ENCODE measurements around the gene TAF10. TPM values are rescaled to one million over a fixed set of nuclear protein-coding genes. Genes with fewer than 3 reads are reported as not detected.

Gene TAF10
- total RNA-seq, 2 experiments from 2014 or later, result 159 to 161 TPM

DNA sequence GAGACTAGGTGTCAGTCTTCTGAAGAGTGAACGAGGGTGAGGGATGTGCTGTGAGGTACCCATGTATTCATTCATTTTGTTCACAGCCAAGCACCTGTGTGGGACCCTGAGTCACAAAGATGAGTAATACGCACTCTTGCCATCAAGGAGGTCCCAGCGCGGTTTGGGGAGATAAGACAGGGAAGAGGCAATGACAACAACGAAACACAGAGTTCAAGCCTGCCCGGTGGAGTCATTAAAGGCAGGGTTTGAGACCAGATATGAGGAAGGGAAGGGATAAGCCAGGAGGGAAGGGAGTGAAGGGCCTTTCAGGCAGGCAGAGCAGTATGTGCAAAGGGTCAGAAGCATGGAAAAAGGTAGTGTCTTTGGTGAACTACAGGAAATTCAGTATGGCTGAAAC lies 39.0 kb upstream of the TAF10 start:
- ChIA-PET CTCF (no interaction called here), POLR2A (no interaction called here)
- H3K27me3 Mint-ChIP-seq, result peaks cover 1% of the 10 kb centered on the region
- H3K4me3 Mint-ChIP-seq, result no peak overlapping the region
- DNase-seq, result no peak
- no peaks in the 10 kb centered on the region for H3K36me3 Mint-ChIP-seq (ENCODE audit: low read depth)
- peaks cover 1% of the 10 kb centered on the region for H3K4me1 Mint-ChIP-seq
- no peak overlapping the region for H3K27ac Mint-ChIP-seq
- no peaks in the 10 kb centered on the region for H3K9me3 Mint-ChIP-seq

GRCh38 chr11:6650104-6650503 lies 38.1 kb upstream of the TAF10 start:
- CTCF ChIA-PET, result interaction anchor here (0.6 to 1.6 kb wide), 2 partner anchors 33 to 206 kb away, joined by 3 to 10 read pairs; partner anchors contain the start of gene MRPL17
- no peak overlapping the region for H3K27ac Mint-ChIP-seq
- H3K36me3 Mint-ChIP-seq (ENCODE audit: low read depth), result no peaks in the 10 kb centered on the region
- H3K27me3 Mint-ChIP-seq, result no peaks in the 10 kb centered on the region
- H3K4me3 Mint-ChIP-seq, result no peak overlapping the region
- H3K9me3 Mint-ChIP-seq, result no peaks in the 10 kb centered on the region
- no peaks in the 10 kb centered on the region for H3K4me1 Mint-ChIP-seq
- POLR2A ChIA-PET, result no interaction called here
- no peak for DNase-seq

DNA sequence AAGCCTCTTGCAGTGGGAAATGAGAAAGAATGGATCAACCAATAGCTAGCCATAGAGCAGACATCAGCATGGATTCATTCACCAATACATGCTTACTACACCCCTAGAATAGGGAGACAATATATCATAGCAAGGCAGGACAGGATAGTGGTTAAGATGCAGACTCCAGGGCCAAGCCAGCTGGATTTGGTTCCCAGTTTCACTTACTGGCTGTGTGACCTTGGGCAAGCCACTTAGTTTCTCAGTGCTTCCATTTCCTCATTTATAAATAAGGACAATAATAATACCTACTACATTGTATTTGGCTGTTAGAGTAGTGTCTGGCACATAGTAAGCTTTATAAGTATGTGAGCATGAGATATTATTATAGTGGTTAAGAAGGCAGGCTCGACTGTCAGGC lies 36.5 kb upstream of the TAF10 start:
- ChIA-PET CTCF (interaction anchor here (0.6 to 3.3 kb wide), 4 partner anchors 19 to 45 kb away, joined by 3 to 18 read pairs (median 6); partner anchors contain the start of genes MRPL17 and TPP1), POLR2A (interaction anchor here (0.8 to 1.8 kb wide), 2 partner anchors 36 to 37 kb away, joined by 3 to 5 read pairs; partner anchors contain the start of gene TAF10)
- DNase-seq, result no peak
- H3K9me3 Mint-ChIP-seq, result no peaks in the 10 kb centered on the region
- H3K27me3 Mint-ChIP-seq, result no peaks in the 10 kb centered on the region
- no peaks in the 10 kb centered on the region for H3K4me1 Mint-ChIP-seq
- H3K4me3 Mint-ChIP-seq, result no peak overlapping the region
- H3K27ac Mint-ChIP-seq, result no peak overlapping the region
- no peaks in the 10 kb centered on the region for H3K36me3 Mint-ChIP-seq (ENCODE audit: low read depth)

- Mint-ChIP-seq H3K4me1 (no peaks in the 10 kb centered on the region), H3K36me3 (ENCODE audit: low read depth) (no peaks in the 10 kb centered on the region), H3K27ac (no peak overlapping the region), H3K27me3 (no peaks in the 10 kb centered on the region), H3K4me3 (no peak overlapping the region), H3K9me3 (no peaks in the 10 kb centered on the region)
- ChIA-PET CTCF (interaction anchor here (0.9 to 3.3 kb wide), 3 partner anchors 20 to 204 kb away, joined by 3 to 18 read pairs (median 4); no protein-coding TSS in a partner anchor), POLR2A (interaction anchor here (0.8 to 2.1 kb wide), 5 partner anchors 15 to 36 kb away, joined by 3 to 20 read pairs (median 5); partner anchors contain the start of genes TAF10 and TPP1)
- DNase-seq, result no peak
Measured at GRCh38 chr11:6647836-6648235, 35.8 kb upstream of the TAF10 start.

GRCh38 chr11:6646918-6647679 lies 35.1 kb upstream of the TAF10 start:
- no peak overlapping the region for H3K27ac Mint-ChIP-seq
- DNase-seq, result peak; percentile 36
- no peaks in the 10 kb centered on the region for H3K36me3 Mint-ChIP-seq (ENCODE audit: low read depth)
- ChIA-PET CTCF (interaction anchor here (0.7 to 3.3 kb wide), 7 partner anchors 12 to 204 kb away, joined by 3 to 18 read pairs (median 3); partner anchors contain the start of gene TPP1), POLR2A (interaction anchor here (1.1 to 2.1 kb wide), 5 partner anchors 16 to 36 kb away, joined by 3 to 20 read pairs (median 5); partner anchors contain the start of genes TAF10 and TPP1)
- no peaks in the 10 kb centered on the region for H3K27me3 Mint-ChIP-seq
- H3K4me3 Mint-ChIP-seq, result no peak overlapping the region
- H3K9me3 Mint-ChIP-seq, result no peaks in the 10 kb centered on the region
- H3K4me1 Mint-ChIP-seq, result no peaks in the 10 kb centered on the region

DNA sequence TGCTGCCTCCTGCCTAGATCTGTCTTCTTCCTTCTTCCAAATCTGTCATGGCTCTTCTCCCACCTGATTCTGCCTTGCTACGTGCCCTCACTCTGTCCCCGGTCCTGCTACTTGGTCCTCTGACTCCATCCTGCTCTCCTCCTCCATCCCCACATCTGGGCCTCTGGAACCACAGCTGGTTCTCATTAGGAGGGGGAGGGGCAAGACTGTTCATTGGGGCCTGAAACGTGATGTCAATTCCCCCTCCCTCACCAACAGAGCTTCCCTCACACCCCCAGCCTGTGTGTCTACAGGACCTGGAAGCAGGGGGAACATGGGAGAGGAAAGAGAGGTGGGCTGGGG lies 34.5 kb upstream of the TAF10 start:
- Mint-ChIP-seq H3K4me1 (no peaks in the 10 kb centered on the region), H3K27me3 (no peaks in the 10 kb centered on the region)
- POLR2A ChIA-PET, result interaction anchor here (1.2 to 2.1 kb wide), 4 partner anchors 24 to 35 kb away, joined by 5 to 20 read pairs (median 6); partner anchors contain the start of genes TAF10 and TPP1

GRCh38 chr11:6646071-6646470 lies 34.1 kb upstream of the TAF10 start:
- ChIA-PET POLR2A (interaction anchor here (2.1 kb wide), 1 partner anchor 27 kb away, joined by 20 read pairs; the partner anchor contains the start of gene TPP1), CTCF (interaction anchor here (1.3 to 3.3 kb wide), 2 partner anchors 22 to 115 kb away, joined by 3 to 18 read pairs; no protein-coding TSS in a partner anchor)
- no peaks in the 10 kb centered on the region for H3K9me3 Mint-ChIP-seq
- H3K27ac Mint-ChIP-seq, result peak overlapping the region; percentile 6
- no peaks in the 10 kb centered on the region for H3K4me1 Mint-ChIP-seq
- H3K27me3 Mint-ChIP-seq, result no peaks in the 10 kb centered on the region
- H3K36me3 Mint-ChIP-seq (ENCODE audit: low read depth), result no peaks in the 10 kb centered on the region
- no peak for DNase-seq
- H3K4me3 Mint-ChIP-seq, result no peak overlapping the region

More for the DNA sequence above, 34.5 kb upstream of the TAF10 start:
- Mint-ChIP-seq H3K27ac (no peak overlapping the region), H3K9me3 (no peaks in the 10 kb centered on the region), H3K4me3 (no peak overlapping the region), H3K36me3 (ENCODE audit: low read depth) (no peaks in the 10 kb centered on the region)
- CTCF ChIA-PET, result interaction anchor here (0.7 to 3.3 kb wide), 7 partner anchors 13 to 203 kb away, joined by 3 to 18 read pairs (median 3); partner anchors contain the start of gene TPP1
- no peak for DNase-seq

DNA sequence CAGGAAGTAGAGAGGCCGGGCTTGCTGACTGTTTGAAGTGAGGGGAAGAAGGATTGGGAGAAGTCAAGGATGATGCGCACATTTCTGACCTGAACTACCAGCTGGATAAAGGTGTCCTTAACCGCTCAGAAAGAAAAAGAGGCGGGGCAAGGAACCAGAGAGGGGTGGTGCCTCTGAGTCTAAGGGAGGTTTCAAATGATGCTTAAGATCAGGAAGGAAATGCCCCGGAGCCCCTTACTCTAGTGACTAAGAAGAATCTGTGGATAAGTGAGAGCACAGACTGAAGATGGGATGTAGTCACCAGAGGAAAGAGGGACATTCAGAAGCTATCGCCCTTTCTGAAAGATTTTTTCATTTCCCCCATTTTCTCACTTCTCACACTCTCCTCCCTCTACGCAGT lies 30.9 kb upstream of the TAF10 start:
- ChIA-PET CTCF (interaction anchor here (0.6 to 1.2 kb wide), 2 partner anchors 14 to 1052 kb away, joined by 3 read pairs; no protein-coding TSS in a partner anchor), POLR2A (no interaction called here)
- no peaks in the 10 kb centered on the region for H3K4me1 Mint-ChIP-seq

GRCh38 chr11:6640985-6641701 lies 29.1 kb upstream of the TAF10 start:
- Mint-ChIP-seq H3K27ac (no peak overlapping the region), H3K36me3 (ENCODE audit: low read depth) (no peaks in the 10 kb centered on the region), H3K4me3 (no peak overlapping the region), H3K4me1 (no peaks in the 10 kb centered on the region), H3K27me3 (no peaks in the 10 kb centered on the region), H3K9me3 (no peaks in the 10 kb centered on the region)
- POLR2A ChIA-PET, result no interaction called here
- CTCF ChIA-PET, result no interaction called here
- no peak for DNase-seq

More for the DNA sequence above, 30.9 kb upstream of the TAF10 start:
- Mint-ChIP-seq H3K36me3 (ENCODE audit: low read depth) (no peaks in the 10 kb centered on the region), H3K27ac (no peak overlapping the region), H3K27me3 (no peaks in the 10 kb centered on the region), H3K9me3 (no peaks in the 10 kb centered on the region), H3K4me3 (no peak overlapping the region)
- DNase-seq, result no peak

DNA sequence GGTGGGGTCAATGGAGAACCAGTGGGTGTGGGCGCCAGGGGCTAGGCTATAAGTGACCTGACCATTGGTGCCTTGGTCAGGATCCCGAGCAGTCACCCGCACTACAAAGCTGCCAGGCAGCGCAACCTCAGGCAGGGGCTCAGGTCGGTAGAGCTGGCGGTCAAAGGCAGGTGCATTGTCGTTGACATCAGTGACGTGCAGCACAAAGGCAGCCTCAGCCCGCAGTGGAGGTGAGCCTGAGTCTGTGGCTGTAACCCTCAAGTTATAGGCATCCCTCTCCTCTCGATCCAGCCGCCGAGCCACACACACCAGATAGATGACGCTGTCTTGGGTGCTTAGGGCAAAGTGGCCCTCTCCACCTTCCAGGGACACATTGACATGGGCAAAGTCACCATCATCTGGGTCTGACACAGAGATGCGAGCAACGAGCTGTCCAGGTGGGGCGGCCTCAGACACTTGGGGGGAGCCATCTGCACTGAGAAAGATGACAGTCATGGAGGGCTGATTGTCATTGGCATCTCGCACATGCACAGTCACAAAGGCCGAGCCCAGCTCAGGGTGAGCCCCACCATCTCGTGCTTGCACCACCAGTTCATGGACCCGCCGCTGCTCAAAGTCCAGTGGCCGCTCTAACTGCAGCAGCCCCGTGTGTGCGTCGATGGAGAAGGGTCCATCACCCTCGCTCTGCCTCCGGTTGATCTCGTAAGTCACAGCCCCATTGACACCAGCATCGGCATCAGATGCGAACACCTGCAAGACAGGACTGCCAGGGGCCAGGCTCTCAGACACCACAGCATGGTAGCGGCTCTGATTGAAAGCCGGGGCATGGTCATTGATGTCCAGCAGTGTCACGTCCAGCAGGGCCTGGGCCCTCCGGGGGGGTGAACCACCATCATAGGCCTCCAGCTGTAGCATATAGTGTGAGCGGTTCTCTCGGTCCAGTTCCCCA lies 28.3 kb upstream of the TAF10 start:
- Mint-ChIP-seq H3K4me1 (no peaks in the 10 kb centered on the region), H3K27ac (no peak overlapping the region), H3K9me3 (no peaks in the 10 kb centered on the region), H3K4me3 (no peak overlapping the region), H3K36me3 (ENCODE audit: low read depth) (no peaks in the 10 kb centered on the region), H3K27me3 (no peaks in the 10 kb centered on the region)
- no peak for DNase-seq
- CTCF ChIA-PET, result no interaction called here
- POLR2A ChIA-PET, result no interaction called here

DNA sequence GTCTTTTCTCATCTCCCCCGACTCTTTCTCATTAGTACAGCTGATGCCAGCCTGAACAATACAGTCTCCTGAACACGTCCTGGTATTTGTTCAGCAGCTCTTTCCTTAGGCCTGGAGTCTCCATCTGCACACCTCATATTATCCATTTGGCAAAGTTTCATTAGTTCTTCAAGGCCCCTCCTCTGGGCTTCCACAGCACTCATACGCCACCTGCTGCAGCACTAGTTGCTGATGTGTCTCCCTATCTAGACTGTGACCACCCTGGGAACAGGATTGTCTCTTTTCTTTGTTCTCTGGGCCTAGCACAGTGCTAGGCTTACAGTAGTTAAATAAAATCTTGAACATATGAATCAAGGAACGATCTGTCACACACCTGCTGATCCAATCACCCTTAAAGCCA lies 26.4 kb upstream of the TAF10 start:
- no peak overlapping the region for H3K27ac Mint-ChIP-seq
- DNase-seq, result no peak
- no peaks in the 10 kb centered on the region for H3K9me3 Mint-ChIP-seq
- no peak overlapping the region for H3K4me3 Mint-ChIP-seq
- no peaks in the 10 kb centered on the region for H3K36me3 Mint-ChIP-seq (ENCODE audit: low read depth)
- no peaks in the 10 kb centered on the region for H3K4me1 Mint-ChIP-seq
- CTCF ChIA-PET, result no interaction called here
- H3K27me3 Mint-ChIP-seq, result no peaks in the 10 kb centered on the region
- POLR2A ChIA-PET, result interaction anchor here (1.2 kb wide), 1 partner anchor 45 kb away, joined by 4 read pairs; the partner anchor contains the start of gene MRPL17

DNA sequence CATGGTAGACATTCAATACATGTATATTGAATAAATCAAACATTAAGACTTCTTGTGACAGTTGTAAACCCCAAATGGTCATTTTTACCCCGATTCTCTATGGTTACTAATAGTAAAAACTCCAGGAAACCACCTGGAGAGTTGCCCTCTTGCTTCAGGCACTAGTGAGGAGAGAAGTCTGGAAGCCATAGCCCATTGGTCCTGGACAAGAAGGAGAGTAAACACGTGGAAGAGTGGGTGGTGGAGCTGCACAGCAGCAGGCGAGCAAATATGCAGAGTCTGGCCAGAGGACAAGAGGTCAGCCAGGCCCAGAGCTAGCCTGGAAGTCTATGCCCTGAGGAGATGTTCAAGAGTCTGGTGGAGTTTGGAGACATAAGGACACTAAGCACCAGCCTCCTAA lies 25.9 kb upstream of the TAF10 start:
- H3K4me3 Mint-ChIP-seq, result no peak overlapping the region
- DNase-seq, result no peak
- POLR2A ChIA-PET, result no interaction called here
- no peaks in the 10 kb centered on the region for H3K4me1 Mint-ChIP-seq
- H3K36me3 Mint-ChIP-seq (ENCODE audit: low read depth), result no peaks in the 10 kb centered on the region
- CTCF ChIA-PET, result no interaction called here
- H3K9me3 Mint-ChIP-seq, result no peaks in the 10 kb centered on the region
- H3K27me3 Mint-ChIP-seq, result no peaks in the 10 kb centered on the region
- no peak overlapping the region for H3K27ac Mint-ChIP-seq
